HG03135 (cell line): ENCODE data around the gene RB1.
A peak's percentile ranks its signal among the peaks of the same experiment; 100 is the strongest.
"Not testable (repeated sequence)": the region's sequence is repeated elsewhere in the genome, so short reads cannot be mapped to it uniquely, and the experiment has no call there.

Experiments used
- ATAC-seq: cut with Tn5 transposase; IDR thresholded peaks from one replicate; pipeline ENCODE4 v1.9.1; 2021; ENCODE audit warnings: mild to moderate bottlenecking, moderate library complexity; ENCODE audit not compliant: unreplicated experiment

The RB1 gene

DNA sequence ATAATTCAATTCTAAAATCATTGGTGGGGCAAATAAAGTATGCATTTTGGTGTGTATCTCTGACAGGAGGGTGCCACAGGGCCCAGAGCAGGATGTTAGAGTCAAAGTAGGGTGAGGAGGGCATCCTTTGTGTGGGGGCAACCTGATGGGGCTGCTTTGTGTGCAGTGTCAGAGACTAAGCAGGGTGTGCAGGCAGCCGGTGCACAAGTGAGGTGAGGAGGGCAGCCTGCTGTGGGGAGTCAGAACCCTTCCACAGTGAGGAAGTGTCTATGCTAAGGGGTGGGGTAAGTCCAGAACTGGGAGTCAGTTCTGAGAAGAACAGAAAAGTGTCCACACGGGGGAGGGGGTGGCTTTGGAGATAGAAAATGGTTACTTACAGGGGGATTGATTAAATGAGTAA lies 40.7 kb downstream of the RB1 start:
- no peak for ATAC-seq

GRCh38 chr13:48346583-48346982 lies 43.0 kb downstream of the RB1 start:
- ATAC-seq = no peak

GRCh38 chr13:48349525-48349924 lies 46.0 kb downstream of the RB1 start:
- ATAC-seq = no peak

DNA sequence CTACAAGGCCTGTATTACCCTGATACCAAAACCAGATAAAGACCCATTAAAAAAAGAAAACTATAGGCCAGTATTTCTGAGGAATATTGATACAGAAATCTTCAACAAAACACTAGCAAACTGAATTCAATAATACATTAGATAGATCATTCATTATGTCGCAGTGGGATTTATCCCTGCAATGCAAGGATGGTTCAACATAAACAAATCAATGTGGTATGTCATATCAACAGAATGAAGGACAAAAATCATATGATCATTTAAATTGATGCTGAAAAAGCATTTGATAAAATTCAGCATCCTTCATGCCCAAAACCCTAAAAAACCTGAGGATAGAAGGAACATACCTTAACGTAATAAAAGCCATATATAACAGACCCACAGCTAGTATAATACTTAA lies 50.0 kb downstream of the RB1 start:
- ATAC-seq = no peak

DNA sequence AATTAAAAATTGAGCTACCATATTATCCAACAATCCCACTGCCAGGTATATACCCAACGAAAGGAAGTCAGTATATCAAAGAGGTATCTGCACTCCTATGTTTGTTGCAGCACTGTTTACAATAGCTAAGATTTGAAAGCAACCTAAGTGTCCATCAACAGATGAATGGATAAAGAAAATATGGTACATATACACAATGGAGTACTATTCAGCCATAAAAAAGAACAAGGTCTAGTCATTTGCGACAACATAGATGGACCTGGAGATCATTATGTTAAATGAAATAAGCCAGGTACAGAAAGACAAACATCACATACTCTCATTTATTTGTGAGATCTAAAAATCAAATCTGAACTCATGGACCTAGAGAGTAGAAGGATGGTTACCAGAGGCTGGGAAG lies 52.0 kb downstream of the RB1 start:
- ATAC-seq = not testable (repeated sequence)

DNA sequence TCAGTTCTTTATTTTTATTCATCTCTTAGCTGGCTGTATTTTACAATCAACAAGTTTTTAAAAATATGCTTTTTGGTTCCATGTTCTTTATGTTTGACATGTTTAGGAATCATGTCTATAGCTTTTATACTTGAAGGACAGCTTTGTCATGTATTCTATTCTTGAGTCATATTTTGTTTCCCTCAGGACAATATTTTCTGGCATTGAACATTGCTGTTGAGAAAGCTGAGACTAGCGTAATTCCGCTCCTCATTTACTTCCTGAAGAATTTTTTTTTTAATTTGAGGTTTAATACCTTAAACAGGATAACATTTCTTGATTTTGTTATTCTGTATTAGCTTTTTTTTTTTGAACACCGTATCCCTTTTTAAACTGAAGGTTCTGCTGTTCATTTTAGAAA lies 53.2 kb downstream of the RB1 start:
- ATAC-seq = no peak

- no peak for ATAC-seq
These were observed 66.4 kb downstream of the RB1 start for GRCh38 chr13:48369988-48370387.

- no peak for ATAC-seq
These were observed 67.3 kb downstream of the RB1 start for GRCh38 chr13:48370815-48371214.

DNA sequence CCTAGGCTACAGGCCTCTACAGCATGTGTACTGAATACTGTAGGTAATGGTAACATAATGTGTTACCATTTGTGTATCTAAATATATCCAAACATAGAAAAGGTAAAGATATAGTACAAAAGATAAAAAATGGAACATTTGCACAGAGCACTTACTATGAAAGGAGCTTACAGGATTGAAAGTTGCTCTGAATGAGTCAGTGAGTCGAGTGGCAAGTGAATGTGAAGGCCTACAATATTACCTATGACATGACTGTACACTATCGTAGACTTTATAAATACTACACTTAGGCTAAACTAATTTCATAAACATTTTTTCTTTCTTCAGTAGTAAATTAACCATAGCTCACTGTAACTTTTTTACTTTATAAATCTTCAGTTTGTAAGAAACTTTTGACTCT lies 74.3 kb downstream of the RB1 start:
- no peak for ATAC-seq

DNA sequence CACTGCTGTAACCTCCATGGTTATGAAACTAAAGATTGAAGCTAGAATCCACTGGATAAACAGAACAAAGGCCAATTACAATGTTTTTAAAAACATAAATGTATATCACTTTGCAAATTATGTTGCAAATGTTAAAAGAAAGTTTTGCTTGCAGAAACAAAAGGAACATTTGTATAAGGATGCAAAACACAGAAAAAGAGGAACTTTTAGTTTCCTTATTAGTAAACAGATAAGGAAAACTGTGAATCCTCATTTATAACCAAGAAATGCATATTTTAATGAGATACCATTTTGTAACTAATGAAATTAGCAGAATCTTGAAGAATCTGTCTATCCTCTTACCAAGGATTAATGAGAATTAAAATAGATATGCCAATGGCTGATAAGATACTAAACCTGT lies 77.0 kb downstream of the RB1 start:
- no peak for ATAC-seq

- no peak for ATAC-seq
These were observed 79.8 kb downstream of the RB1 start for GRCh38 chr13:48383384-48383783.

- ATAC-seq = no peak
These were observed 83.3 kb downstream of the RB1 start for GRCh38 chr13:48386816-48387215.

DNA sequence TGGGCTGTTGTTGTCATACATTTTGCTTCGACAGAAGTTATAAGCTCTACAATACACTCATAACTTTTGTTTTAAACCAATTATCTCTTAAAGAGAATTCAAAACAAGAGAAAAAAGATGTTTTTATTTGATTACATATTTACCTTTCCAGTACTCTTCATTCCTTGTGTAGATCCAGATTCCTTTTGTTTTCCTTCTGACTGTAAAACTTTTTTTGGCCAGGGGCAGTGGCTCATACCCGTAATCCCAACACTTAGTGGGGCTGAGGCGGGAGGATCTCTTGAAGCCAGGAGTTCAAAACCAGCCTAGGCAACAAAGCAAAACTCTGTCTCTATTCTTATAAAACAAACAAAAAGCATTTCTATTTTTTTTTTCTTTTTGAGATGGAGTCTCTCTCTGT lies 87.7 kb downstream of the RB1 start:
- no peak for ATAC-seq

- no peak for ATAC-seq
These were observed 89.6 kb downstream of the RB1 start for GRCh38 chr13:48393030-48393697.

DNA sequence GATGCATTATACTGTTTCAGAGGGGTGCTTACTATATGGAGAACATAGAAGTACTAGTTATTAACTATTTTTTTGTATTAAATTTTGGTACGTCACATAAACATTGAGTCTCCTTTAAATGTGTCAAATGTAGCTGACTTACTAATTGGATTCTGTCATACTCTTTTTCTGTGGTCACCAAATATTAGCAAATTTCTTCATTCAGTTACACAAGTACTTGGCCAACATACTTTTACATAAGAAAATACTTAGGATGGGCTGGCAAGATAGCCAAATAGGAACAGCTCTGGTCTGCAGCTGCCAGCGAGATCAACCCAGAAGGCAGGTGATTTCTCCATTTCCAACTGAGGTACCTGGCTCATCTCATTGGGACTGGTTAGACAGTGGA lies 90.1 kb downstream of the RB1 start:
- no peak for ATAC-seq

- ATAC-seq = no peak
These were observed 94.2 kb downstream of the RB1 start for GRCh38 chr13:48397744-48398143.

GRCh38 chr13:48398450-48399095 lies 95.0 kb downstream of the RB1 start:
- no peak for ATAC-seq

- ATAC-seq = no peak
These were observed 96.6 kb downstream of the RB1 start for GRCh38 chr13:48400090-48400694.

DNA sequence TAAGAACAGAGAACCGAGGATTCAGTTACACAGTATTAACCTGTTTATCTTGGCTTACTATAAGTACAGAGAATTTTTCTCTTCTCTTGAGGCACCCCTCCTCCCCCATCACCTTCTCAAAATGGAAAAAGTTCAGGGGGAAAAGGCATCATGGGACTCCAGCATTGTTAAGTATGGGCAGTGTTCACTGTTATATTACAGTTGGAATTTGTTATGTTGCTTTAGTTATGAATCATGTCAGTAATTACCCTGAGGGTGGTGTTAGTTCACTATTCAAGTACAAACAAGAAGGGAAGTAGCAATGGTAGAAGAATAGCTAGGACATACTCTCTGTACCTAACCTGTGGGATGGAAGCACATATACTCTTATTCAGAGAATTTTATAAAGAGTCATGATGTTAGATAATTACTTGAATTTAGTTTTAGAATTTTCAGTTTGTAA lies 97.3 kb downstream of the RB1 start:
- no peak for ATAC-seq

GRCh38 chr13:48401480-48401879 lies 97.9 kb downstream of the RB1 start:
- ATAC-seq = no peak

DNA sequence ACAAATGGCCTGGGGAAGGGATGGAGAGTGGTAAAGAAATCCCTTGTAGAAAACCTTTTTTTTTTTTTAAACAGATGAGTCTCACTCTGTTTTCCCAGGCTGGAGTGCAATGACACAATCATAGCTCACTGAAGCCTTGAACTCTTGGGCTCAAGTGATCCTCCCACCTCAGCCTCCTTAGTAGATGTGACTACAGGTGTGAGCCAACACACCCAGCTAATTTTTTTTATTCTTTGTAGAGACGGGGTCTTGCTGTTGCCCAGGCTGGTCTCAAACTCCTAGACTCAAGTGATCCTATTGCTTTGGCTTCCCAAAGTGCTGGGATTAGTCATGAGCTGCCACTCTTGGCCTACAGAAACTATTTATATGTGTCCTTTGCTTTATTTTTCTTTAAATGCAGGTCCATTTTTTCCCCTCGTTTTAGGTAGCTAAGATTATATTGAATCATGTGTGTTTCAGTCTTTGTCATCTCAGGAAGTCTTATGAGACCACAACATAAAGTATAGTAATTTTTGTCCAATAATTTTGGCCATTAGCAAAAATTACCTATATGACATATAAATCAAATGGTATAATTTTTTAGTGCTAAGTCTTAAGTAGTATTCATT lies 98.9 kb downstream of the RB1 start:
- no peak for ATAC-seq

GRCh38 chr13:48403151-48403631 lies 99.6 kb downstream of the RB1 start:
- peak; percentile 68 for ATAC-seq
